ENCODE data around the gene PEF1. TPM values are rescaled to one million over a fixed set of nuclear protein-coding genes. Genes with fewer than 3 reads are reported as not detected.

Gene PEF1
- total RNA-seq, 4 donors from 2014 or later = 48.4 to 72.1 (median 61.9) TPM

DNA sequence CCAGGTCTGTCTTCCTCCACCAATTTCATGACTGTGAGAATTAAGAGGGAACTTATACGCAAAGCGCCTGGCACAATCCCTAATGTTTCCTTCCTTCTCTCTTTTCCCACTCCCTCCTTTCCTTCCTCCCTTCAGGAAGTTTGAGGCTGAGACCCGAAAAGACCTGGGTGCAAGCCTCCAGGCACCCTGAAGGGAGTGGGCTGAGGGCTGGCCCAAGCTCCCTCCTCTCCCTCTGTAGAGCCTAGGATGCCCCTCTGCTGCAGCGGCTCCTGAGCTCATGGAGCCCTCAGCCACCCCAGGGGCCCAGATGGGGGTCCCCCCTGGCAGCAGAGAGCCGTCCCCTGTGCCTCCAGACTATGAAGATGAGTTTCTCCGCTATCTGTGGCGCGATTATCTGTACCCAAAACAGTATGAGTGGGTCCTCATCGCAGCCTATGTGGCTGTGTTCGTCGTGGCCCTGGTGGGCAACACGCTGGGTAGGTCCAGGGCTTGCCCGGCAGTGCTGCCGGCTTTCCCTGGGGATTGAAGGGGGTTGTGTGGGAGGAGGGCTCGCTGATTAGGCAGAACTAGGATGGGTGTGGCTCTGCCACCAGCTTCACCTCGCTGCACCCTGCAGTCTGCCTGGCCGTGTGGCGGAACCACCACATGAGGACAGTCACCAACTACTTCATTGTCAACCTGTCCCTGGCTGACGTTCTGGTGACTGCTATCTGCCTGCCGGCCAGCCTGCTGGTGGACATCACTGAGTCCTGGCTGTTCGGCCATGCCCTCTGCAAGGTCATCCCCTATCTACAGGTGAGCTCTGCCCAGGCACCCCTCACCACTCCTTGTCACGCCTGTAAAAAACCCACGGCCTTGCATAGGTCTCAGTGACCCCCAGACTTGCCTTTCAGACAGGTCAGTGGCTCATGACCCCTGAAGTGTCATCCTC lies 25.5 kb downstream of the PEF1 start:
- TF ChIP-seq, protein P1, sequence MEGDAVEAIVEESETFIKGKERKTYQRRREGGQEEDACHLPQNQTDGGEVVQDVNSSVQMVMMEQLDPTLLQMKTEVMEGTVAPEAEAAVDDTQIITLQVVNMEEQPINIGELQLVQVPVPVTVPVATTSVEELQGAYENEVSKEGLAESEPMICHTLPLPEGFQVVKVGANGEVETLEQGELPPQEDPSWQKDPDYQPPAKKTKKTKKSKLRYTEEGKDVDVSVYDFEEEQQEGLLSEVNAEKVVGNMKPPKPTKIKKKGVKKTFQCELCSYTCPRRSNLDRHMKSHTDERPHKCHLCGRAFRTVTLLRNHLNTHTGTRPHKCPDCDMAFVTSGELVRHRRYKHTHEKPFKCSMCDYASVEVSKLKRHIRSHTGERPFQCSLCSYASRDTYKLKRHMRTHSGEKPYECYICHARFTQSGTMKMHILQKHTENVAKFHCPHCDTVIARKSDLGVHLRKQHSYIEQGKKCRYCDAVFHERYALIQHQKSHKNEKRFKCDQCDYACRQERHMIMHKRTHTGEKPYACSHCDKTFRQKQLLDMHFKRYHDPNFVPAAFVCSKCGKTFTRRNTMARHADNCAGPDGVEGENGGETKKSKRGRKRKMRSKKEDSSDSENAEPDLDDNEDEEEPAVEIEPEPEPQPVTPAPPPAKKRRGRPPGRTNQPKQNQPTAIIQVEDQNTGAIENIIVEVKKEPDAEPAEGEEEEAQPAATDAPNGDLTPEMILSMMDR (IDR thresholded peaks at IDR 0.05) = no peak
- TF ChIP-seq POLR2A (IDR thresholded peaks at IDR 0.05) = no peak
- Histone ChIP-seq H3K4me1 (no peaks in the 10 kb centered on the region), H3K9me3 (no peaks in the 10 kb centered on the region), H3K27me3 (no peaks in the 10 kb centered on the region), H3K4me3 (no peak overlapping the region), H3K27ac (no peak overlapping the region), H3K36me3 (no peaks in the 10 kb centered on the region)
- DNase-seq = no peak
- intact Hi-C loops (cut with DNase I; ENCODE audit: low total_unique reads) = no loop called here

DNA sequence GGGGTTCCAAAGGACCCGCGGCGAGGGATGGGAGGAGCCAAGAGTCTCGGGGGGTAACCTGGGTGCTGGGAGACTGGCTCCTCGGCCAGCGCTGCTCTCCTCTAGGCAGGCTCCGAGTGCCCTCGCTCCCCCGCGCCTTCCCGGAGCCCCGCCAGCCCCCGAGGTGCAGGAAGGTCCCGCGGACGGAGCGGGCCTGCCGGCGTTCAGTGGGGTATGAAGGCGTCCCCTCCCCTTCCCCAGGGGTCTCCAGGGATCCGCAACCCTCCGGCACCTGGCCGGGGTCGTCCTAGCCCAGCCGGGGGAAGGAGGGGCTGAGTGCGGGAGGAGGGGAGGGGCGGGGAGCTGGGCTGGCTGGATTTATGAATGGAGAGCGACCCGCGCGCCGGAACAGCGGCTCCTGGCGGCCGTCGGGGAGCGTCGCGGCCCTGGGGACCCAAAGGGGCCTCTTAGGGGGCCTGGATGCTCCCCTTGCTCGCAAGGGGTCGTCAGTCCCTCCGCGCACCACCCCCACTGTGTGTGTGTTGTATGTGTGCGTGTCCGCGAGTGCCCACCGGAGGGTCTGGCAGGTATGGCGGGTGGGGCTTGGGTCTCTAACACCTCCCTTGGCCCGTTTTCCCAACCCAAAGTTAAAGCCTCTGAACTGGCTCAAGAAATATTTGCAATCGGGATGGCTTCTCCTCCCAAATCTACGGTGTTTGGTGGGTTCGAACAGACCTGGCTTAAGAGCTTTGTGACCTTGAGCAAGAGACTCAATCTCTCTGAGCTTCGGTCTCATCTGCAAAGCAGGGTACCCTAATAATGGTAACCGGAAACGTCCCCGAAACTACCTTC lies 26.5 kb downstream of the PEF1 start:
- H3K4me1 ChIP-seq = no peaks in the 10 kb centered on the region
- H3K36me3 ChIP-seq = no peaks in the 10 kb centered on the region
- H3K9me3 ChIP-seq = no peaks in the 10 kb centered on the region
- peak in 1 of 2 donors; percentile 35 for DNase-seq
- H3K27me3 ChIP-seq = no peaks in the 10 kb centered on the region
- peak overlapping the region; percentile 35 to 48 for H3K4me3 ChIP-seq
- intact Hi-C loops (cut with DNase I; ENCODE audit: low total_unique reads) = no loop called here
- no peak for TF ChIP-seq POLR2A (IDR thresholded peaks at IDR 0.05)
- TF ChIP-seq, protein P1 (IDR thresholded peaks at IDR 0.05) = peak; percentile 61 to 82 (median 68)
- no peak overlapping the region for H3K27ac ChIP-seq

DNA sequence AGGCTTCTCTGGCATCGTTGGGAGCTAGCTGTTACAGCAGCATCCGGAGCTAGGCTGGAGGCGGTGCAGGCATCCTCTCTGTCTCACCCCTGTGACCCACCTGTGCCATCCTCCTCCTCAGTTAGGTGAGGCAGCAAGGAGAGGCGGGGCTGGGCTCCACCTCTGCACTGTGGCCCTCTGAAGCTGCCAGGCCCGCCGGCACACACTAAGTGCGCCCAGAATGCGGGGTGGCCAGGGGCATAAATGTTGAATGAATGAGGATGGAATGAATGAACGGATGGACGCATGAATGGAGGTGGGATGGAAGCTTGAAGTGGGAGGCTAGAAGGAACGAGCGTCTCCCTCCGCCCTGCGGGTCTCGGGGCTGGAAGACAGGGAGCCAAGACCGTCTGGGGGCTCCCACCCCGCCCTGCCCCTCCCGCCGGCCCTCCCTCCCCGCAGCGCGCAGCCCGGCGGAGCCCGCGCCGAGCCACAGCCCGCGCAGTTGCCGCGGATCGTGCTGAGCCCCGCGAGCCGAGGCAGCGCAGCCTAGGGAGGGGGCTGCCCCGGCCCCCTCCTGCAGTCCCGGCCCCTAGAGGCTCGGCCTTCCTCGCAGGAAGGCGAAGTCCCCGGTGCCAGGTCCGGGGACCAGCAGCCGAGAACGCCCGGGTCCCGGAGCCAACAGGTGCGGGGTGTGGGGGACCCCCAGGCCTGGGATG lies 27.3 kb downstream of the PEF1 start, which contains the start of gene HCRTR1:
HCRTR1 (plus strand) TSS at position 472 of the 698 bp plus-strand sequence. CDS start 1,504 bp downstream, outside the sequence.
- Histone ChIP-seq H3K4me3 (peak within 1 kb of the TSS; percentile 35 to 48), H3K9me3 (no peaks in the 10 kb centered on the region), H3K27me3 (no peaks in the 10 kb centered on the region), H3K36me3 (no peaks in the 10 kb centered on the region), H3K27ac (no peak within 1 kb of the TSS), H3K4me1 (no peaks in the 10 kb centered on the region)
- no peak for DNase-seq
- intact Hi-C loops (cut with DNase I; ENCODE audit: low total_unique reads) = no loop called here
- no peak for TF ChIP-seq POLR2A (IDR thresholded peaks at IDR 0.05)
- TF ChIP-seq, protein P1 (IDR thresholded peaks at IDR 0.05) = no peak

DNA sequence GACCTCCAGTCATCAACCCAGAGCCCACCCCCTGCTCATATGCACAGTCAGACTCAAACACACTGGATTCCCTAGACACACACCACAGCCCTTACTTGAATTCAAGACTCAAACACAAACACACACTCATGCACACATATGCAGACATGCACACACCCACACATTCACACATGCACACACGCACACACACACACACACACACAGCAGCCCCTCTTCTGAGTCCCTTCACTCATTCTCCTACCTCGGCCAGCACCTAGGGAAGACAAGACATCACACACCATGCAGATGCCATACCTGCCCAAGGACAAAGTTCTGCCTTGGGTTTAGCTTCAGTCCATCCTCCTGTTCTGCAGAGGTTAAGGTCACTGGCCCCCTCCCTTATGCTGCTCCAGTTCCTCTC lies 28.7 kb downstream of the PEF1 start:
- Histone ChIP-seq H3K27ac (no peak overlapping the region), H3K9me3 (no peaks in the 10 kb centered on the region), H3K36me3 (no peaks in the 10 kb centered on the region), H3K4me3 (no peak overlapping the region), H3K27me3 (no peaks in the 10 kb centered on the region), H3K4me1 (no peaks in the 10 kb centered on the region)
- DNase-seq = no peak
- intact Hi-C loops (cut with DNase I; ENCODE audit: low total_unique reads) = no loop called here
- TF ChIP-seq, protein P1 (IDR thresholded peaks at IDR 0.05) = no peak
- TF ChIP-seq POLR2A (IDR thresholded peaks at IDR 0.05) = no peak
